Left kidney (tissue), 8 donors: Measurements from ENCODE around the gene OMP. TPM values are rescaled to one million over a fixed set of nuclear protein-coding genes. Genes with fewer than 3 reads are reported as not detected.
"Not testable (repeated sequence)": the region's sequence is repeated elsewhere in the genome, so short reads cannot be mapped to it uniquely, and the experiment has no call there.

Experiments used
- DNase-seq: peaks from one replicate; pipeline ENCODE4 v3.0.0-alpha.2; 2013
- long read RNA-seq, 8 donors: transcript quantifications; one replicate each; lab custom pipeline, GENCODE V29; 2026
- polyA plus RNA-seq: library from polyadenylated mRNA; unstranded; fragments of 120-200 nt; gene quantifications from one replicate; pipeline ENCODE4 v1.2.1, GENCODE V29; 2013; ENCODE audit not compliant: insufficient read length

The OMP gene
- polyA plus RNA-seq, result not detected
- long read RNA-seq, donor 1, result 0 reads
- long read RNA-seq, donor 2, partial matches to known transcripts, result 0 of 2 reads
- long read RNA-seq, donor 2, other reads (novel, unspliced or antisense), result 0 of 2 reads
- long read RNA-seq, donor 3, result 0 reads
- long read RNA-seq, donor 4, result 0 reads
- long read RNA-seq, donor 5, result 0 reads
- long read RNA-seq, donor 6, partial matches to known transcripts, result 0 of 1 reads
- long read RNA-seq, donor 6, other reads (novel, unspliced or antisense), result 0 of 1 reads
- long read RNA-seq, donor 7, result 0 reads
- long read RNA-seq, donor 8, result 0 reads

DNA sequence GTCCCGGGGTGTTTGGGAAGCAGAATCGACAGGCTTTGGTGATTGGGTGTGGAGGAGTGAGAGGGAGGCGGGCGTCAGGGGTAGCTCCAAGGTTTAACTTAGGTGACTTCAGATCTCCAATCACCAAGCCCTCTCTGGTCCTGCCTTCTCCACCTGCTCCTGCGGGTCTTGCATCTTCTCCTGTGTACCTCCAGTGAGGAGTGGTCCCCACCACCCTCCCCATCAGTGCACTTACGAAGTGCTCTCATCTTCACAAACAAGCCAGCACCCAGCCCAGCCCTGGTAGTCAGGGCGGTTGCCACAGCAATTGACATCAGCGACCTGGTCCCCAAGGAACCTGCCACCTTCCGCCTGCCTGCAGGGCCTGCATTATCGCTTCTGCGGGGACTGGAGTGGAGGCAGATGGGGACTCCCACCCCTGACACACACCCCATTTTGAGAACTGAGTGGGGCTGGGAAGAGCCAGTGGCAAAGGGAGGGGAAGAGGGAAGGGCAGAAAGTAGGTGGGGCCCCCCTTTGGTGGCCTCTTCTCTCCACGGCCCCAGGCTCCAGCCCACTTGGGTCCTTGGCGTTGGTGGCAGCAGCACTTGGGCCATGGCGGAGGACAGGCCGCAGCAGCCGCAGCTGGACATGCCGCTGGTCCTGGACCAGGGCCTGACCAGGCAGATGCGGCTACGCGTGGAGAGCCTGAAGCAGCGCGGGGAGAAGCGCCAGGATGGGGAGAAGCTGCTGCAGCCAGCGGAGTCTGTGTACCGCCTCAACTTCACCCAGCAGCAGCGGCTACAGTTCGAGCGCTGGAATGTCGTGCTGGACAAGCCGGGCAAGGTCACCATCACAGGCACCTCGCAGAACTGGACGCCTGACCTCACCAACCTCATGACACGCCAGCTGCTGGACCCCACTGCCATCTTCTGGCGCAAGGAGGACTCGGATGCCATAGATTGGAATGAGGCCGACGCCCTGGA is at the start of gene OMP:
OMP (plus strand) TSS at position 595 of the 965 bp plus-strand sequence; CDS start at position 595, 0 bp downstream.
- DNase-seq, result no peak

DNA sequence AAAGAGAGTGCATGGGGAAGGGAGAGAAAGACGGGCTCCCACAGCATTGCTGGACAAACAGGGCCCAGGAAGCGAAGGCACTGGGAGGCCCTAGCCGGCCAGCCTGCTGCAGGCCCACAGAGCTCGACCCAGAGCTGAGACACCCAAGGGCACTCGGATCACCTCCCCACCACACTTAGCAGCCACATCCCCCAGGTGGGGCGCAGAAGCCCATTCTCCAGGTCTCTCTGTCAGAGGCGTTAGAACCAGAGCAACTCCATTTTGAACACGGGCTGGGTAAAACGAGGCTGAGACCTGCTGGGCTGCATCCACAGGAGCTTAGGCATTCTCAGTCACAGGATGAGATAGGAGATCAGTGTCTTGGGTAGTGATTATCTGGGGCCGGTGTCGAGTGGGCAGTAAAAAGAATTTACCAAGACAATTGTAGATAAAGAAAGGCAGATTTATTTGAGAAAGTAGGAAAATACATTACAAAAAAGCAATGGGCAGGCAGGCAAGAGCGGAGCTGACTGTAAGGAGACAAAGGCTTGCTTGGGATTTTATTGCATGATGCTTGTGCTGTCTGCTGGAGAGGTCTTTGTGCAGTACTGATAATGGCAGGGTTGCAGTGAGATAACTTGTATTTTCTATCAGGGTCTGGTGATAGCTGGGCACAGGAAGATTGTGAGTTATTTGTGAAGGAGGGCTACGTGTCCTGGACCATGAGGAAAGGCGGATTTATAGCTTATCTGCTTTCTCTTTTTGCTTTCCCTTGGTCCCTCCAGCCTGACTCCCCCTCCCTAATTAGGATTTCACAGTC is 49.2 kb upstream of the OMP start:
- DNase-seq, result no peak

DNA sequence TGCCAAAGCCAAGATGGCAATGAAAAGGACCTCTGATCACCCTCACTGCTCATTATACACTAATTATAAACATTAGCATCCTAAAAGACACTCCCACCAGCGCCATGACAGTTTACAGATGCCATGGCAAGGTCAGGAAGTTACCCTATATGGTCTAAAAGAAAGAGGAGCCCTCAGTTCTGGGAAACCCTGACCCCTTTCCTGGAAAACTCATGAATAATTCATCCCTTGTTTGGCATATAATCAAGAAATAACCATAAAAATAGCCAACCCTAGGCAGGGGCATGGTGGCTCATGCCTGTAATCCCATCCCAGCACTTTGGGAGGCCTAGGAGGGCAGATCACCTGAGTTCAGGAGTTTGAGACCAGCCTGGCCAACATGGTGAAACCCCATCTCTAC is 48.6 kb upstream of the OMP start:
- DNase-seq, result no peak

GRCh38 chr11:77055101-77055561 is 47.5 kb upstream of the OMP start:
- no peak for DNase-seq

DNA sequence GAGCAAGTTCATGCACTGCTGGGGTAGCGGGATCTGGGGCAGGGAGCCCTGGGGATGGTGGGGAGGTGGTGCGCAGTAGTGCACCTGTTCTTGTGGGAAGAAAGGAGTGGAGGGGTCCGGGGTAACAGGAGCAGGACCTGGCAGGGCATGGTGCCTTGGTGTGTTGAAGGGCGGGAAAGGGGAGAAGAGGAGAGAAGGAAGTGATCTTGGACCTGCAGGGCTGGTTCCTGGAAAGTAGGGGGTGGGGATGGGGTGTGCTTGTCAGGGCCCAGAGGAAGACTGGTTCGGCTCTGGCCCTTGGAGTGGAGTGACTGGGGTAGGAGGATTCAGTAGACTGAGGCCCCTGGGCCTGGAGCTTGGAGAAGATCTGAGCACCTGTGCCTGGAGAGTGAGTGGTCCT is 46.7 kb upstream of the OMP start:
- DNase-seq, result no peak

GRCh38 chr11:77056814-77057402 is 45.7 kb upstream of the OMP start:
- no peak for DNase-seq

DNA sequence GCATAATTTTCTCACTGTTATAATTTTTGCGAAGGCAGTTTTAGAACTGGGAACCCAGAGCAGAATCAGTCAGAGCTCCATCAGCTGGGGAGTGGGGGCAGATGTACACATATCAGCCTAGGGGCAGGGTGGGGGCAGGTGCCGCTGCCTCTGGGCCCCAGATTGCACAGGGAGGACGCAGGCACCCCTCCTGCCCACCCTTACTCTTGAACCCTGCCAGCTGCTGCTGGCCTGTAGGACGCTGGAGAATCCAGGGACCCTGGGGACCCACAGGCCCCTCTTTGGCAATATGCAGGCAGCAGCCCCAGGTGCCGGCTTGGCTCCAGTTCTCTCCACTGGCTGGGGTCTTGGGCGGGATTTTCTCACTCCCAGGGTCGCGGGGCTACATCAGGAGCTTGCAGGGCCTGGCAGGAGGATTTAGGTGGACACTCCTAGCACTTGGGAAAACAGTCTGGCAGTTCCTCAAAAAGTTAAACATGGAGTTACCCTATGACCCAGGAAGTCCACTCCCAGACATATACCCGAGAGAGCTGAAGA is 44.6 kb upstream of the OMP start:
- DNase-seq, result no peak

- DNase-seq, result no peak
These were observed 43.7 kb upstream of the OMP start for GRCh38 chr11:77058900-77059299.

GRCh38 chr11:77059806-77060205 is 42.8 kb upstream of the OMP start:
- no peak for DNase-seq

DNA sequence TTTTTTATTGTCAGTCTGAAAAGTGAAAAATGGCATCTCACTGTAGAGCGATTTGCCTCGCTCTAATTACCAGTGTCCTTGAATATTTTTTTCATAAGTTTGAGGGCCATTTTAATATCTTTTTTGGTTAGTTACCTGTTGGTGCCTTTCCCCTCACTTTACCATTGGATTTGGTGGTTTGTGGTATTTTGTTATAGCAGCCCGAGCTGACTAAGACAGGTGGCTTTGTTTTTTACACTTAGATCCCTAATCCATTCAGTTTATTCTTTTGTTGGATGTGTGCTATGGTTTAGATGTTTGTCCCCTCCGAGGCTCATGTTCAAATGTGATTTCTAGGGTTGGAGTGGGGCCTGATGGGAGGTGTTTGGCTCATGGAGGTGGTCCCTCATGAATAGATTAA is 42.4 kb upstream of the OMP start:
- DNase-seq, result no peak

DNA sequence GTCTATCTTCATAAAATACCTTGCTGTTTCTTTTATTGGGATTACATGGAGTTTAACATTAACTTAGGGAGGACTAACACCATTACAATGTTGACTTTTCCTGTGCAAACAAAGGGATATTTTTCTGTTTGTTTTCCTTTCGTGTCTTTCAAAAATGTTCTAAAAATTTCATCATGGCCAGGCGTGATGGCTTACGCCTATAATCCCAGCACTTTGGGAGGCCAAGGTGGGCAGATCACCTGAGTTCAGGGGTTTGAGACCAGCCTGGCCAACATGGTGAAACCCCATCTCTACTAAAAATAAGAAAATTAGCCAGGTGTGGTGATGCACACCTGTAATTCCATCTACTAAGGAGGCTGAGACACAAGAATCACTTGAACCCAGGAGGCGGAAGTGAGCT is 41.4 kb upstream of the OMP start:
- not testable (repeated sequence) for DNase-seq

- DNase-seq, result no peak
These were observed 39.7 kb upstream of the OMP start for GRCh38 chr11:77062924-77063323.

DNA sequence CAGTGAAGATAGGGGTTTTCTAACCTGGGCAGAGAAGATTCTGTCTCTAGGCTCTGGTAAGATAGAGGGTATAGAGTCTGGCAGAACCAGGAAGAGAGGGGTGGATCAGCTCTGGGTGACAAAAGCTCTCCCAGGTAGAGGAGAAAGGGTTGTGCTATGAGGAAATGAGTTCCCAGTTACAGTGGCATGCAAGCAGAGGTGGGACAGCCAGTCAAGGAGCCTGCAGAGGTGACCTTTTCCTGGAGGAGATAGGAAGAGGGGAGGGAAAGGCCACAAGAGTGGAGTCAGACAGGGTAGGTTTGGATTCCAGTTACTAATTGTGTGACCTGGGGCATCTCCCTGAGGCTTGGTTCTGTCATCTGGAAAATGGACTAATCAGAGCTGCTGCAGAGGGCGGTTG is 39.2 kb upstream of the OMP start:
- no peak for DNase-seq

DNA sequence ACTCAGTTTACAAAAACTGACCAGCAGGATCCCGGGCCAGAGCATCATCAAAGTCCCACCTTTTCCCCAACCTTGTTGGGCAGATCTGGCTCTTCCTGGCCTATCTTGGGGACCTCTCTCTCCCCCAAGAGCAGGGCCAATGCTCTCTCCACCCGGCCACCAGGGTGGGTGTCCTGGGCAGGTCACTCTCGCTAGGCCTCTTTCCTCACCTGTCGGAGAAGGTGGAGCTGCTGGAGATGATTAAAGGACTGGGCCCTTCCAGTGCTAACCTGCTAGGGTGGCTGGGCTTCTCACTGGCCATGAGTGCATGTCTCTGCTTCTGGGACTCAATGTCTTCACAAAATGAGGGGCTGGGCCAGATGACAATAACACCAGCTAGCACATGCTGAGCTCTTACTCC is 38.8 kb upstream of the OMP start:
- DNase-seq, result no peak

DNA sequence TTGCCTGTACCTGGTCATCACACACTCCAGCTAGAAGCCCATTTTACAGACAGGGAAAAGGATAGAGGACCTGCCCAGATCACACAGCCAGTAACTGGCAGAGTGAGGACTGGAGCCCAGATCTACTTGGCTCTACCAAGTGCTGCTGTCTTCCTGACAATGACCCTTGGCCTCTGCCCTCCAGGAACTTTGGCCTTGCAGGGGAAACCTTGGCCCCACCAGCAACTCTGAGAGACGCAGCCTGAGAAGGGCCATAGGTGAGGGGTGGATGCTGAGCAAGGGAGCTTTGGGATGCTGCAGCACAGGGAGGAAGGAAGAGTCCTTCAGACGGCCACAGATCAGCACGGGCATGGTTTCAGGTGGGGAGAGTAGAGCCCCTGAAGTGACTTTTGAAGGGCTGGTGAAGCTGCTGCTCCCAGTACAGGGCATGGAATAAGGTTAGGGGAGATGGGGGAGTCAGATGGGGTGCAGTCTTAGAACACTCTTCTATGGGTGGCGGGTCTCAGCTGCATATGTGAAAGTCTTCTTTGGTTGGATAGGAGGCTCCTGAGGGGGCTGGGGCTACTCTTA is 37.9 kb upstream of the OMP start:
- no peak for DNase-seq

DNA sequence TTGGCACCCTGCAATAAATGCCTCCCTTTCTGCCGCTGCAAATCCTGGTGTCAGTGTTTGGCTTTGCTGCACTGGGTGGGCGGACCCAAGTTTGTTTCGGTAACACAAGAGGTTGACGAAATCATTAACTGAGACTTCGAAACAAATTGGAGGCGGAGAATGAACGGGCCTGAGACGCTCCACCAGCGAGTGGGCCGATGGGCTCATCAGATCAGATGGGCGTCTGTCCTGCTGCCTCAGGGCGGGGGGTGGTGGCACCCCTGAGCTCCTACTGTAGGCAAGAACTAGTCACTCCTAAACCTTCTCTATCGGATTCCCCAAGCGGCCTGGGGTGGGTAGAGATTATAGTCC is 36.8 kb upstream of the OMP start:
- DNase-seq, result no peak

GRCh38 chr11:77066229-77067042 is 36.2 kb upstream of the OMP start, which contains the start of gene CAPN5:
TSS of gene CAPN5 (plus strand) at chr11:77066971. CDS start at chr11:77084887, 17,916 bp downstream.
- peak; percentile 94 for DNase-seq

DNA sequence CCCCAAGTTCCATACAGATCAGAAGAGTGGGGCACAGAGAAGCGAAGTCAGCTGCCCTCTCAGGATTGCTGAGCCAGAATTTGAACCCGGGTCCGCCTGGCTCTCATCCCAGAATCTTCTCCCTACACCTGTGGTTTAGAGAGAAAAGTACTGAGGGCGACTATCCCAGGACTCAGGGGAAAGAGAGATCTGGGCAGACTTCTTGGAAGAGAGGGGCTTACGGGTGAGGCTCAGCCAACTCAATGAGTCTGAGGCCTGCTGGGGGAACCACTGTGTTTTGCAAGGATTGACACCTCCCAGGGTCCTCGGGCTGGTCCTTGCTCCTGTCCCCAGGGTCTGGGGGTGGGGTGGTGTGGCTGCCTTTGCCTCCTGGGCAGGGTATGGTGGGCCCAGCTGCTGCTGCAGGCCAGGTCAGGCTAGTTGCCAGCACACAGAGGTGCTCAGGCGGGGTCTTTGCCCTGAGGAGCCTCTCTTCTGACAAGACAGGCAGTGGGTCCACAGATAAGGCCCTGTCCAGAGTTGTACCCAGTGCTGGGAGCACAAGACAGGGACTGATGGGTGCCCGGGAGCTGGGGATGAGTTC is 34.7 kb upstream of the OMP start:
- DNase-seq, result no peak

GRCh38 chr11:77068457-77069335 is 33.9 kb upstream of the OMP start:
- DNase-seq, result no peak
